CD4-positive, alpha-beta T cell (primary cell): Measurements from ENCODE around the gene FAM227B. TPM values are rescaled to one million over a fixed set of nuclear protein-coding genes. Genes with fewer than 3 reads are reported as not detected.

Source experiments
- ATAC-seq: fragments of 200-7000 bp; cut with Tn5 transposase; one replicate; pipeline ENCODE4 v1.10.0; 2022; ENCODE audit warnings: mild to moderate bottlenecking; ENCODE audit not compliant: poor library complexity
- CTCF ChIA-PET: fragments of 350-600 bp; sonication (Branson Sonifier 250); formaldehyde crosslinking; loops from one replicate; lab custom pipeline; 2021; ENCODE audit warnings: antibody characterized with exemption, inconsistent platforms; lab: Charles Lee
- POLR2A ChIA-PET: fragments of 350-600 bp; sonication (Branson Sonifier 250); formaldehyde crosslinking; loops from one replicate; lab custom pipeline; 2021; ENCODE audit warnings: antibody characterized with exemption, inconsistent platforms; lab: Charles Lee
- DNase-seq, 14 experiments: peaks; one replicate each; pipeline ENCODE4 v3.0.0-alpha.2; 2013 to 2020; ENCODE audit warnings: mixed read lengths in 2 of 14
- H3K27ac ChIP-seq, 2 donors: one replicate each; pipeline versions ENCODE4 v1.5.1 to v1.7.0; 2013; ENCODE audit warnings: low read length in 2 of 2, low read depth in 1 of 2, mild to moderate bottlenecking in 1 of 2
- H3K27me3 ChIP-seq, 2 experiments: 1 replicate in 1 of 2; 2 replicates in 1 of 2; pipeline versions ENCODE4 v1.6.1 to v1.7.0; 2013; ENCODE audit warnings: low read length in 2 of 2, control low read depth in 1 of 2, mild to moderate bottlenecking in 1 of 2, moderate library complexity in 1 of 2; ENCODE audit not compliant: insufficient read depth in 2 of 2, control insufficient read depth in 1 of 2
- H3K36me3 ChIP-seq: one replicate; pipeline ENCODE4 v1.6.1; 2013; ENCODE audit warnings: low read length, control low read depth; ENCODE audit not compliant: insufficient read depth
- H3K4me1 ChIP-seq: one replicate; pipeline ENCODE4 v1.6.1; 2013; ENCODE audit warnings: low read length, control low read depth; ENCODE audit not compliant: insufficient read depth
- H3K4me3 ChIP-seq: one replicate; pipeline ENCODE4 v1.5.1; 2013; ENCODE audit warnings: mild to moderate bottlenecking, low read length, moderate library complexity
- H3K9me3 ChIP-seq, 2 experiments: 1 replicate in 1 of 2; 2 replicates in 1 of 2; pipeline versions ENCODE4 v1.6.1 to v1.7.0; 2013; ENCODE audit warnings: low read length in 2 of 2, mild to moderate bottlenecking in 2 of 2, control low read depth in 1 of 2, moderate library complexity in 1 of 2; ENCODE audit not compliant: control insufficient read depth in 1 of 2, insufficient read depth in 1 of 2
- H3K27ac Mint-ChIP-seq: one replicate; pipeline ENCODE4 v1.8.0; 2020; ENCODE audit warnings: mixed read lengths
- H3K27me3 Mint-ChIP-seq: one replicate; pipeline ENCODE4 v1.8.0; 2021; ENCODE audit warnings: mixed read lengths
- H3K36me3 Mint-ChIP-seq: one replicate; pipeline ENCODE4 v1.8.0; 2021; ENCODE audit warnings: low read depth, mixed read lengths
- H3K4me1 Mint-ChIP-seq: one replicate; pipeline ENCODE4 v1.8.0; 2021; ENCODE audit warnings: low read depth, mixed read lengths
- H3K4me3 Mint-ChIP-seq: one replicate; pipeline ENCODE4 v1.8.0; 2020; ENCODE audit warnings: mild to moderate bottlenecking, mixed read lengths
- H3K9me3 Mint-ChIP-seq: one replicate; pipeline ENCODE4 v1.8.0; 2020; ENCODE audit warnings: mixed read lengths
- CTCF ChIP-seq: fragments of 200-600 bp; IDR thresholded peaks from one replicate; pipeline ENCODE4 v1.8.0; 2022; ENCODE audit warnings: antibody characterized with exemption, mild to moderate bottlenecking
- intact Hi-C, 2 experiments: fragments of 100-400 bp; cut with DNase I in 1 of 2; cut with micrococcal nuclease in 1 of 2; formaldehyde crosslinking; loops; one replicate each; pipeline versions ENCODE4 v1.15.1 to v1.9.0; 2023 to 2025; cut with DNase I, micrococcal nuclease
- total RNA-seq, 174 experiments: library from RNA in 2 of 174; stranded (reverse) in 2 of 174; gene quantifications; one replicate each; pipeline ENCODE4 v1.2.3 and lab custom pipeline; 2021 to 2026

FAM227B gene
- total RNA-seq, 2 experiments from 2014 or later = 3.0 to 4.4 TPM

GRCh38 chr15:49621887-49622286 is 1.3 kb upstream of the FAM227B start:
- peaks cover 9% of the 10 kb centered on the region for H3K36me3 ChIP-seq
- H3K9me3 ChIP-seq = peaks cover 0 to 4% of the 10 kb centered on the region in 2 experiments
- no peak for TF ChIP-seq CTCF
- Mint-ChIP-seq H3K27me3 (no peaks in the 10 kb centered on the region), H3K27ac (peak overlapping the region; percentile 97), H3K4me1 (peaks cover 54% of the 10 kb centered on the region), H3K9me3 (no peaks in the 10 kb centered on the region), H3K4me3 (peak overlapping the region; percentile 99), H3K36me3 (peaks cover 59% of the 10 kb centered on the region)
- DNase-seq (peak in 1 of 14 experiments; percentile 5), ATAC-seq (no peak)
- intact Hi-C loops = loop anchor here (1.0 to 10.0 kb wide), 9 partner anchors 450 to 1283 kb away; partner anchors contain the start of genes AP4E1 (in 1 of the 2), CEP152 (in 1 of the 2), COPS2 (in 1 of the 2) and EID1 (in 1 of the 2)
- no peaks in the 10 kb centered on the region for H3K27me3 ChIP-seq
- POLR2A ChIA-PET = interaction anchor here (1.1 to 2.1 kb wide), 2 partner anchors 466 to 575 kb away, joined by 6 to 9 read pairs; partner anchors contain the start of genes COPS2 and SECISBP2L
- peaks cover 9% of the 10 kb centered on the region for H3K4me1 ChIP-seq
- H3K4me3 ChIP-seq = peak overlapping the region; percentile 77
- H3K27ac ChIP-seq = no peak overlapping the region
- CTCF ChIA-PET = no interaction called here

DNA sequence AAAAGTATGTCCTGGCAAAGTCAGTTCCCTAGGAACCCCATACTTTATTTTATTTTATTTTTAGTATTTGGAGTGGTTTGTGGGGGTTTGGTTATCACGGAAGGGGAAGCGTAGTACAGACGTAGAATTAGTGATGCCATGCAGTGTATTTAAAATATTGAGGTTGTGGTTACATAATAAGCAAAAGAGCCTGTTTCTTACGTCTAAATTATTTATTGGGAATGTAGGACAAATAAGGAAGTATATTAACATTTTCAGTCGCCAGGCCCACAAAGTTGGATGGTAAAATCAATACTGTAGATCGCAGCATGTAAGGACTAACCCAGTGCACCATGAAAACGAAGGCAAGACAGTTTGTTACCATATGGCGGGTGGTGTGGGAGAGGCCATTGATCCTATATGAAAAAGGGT is 788 bp upstream of the FAM227B start:
- Histone ChIP-seq H3K27ac (peak overlapping the region in 1 of 2 donors; percentile 64), H3K36me3 (peaks cover 9% of the 10 kb centered on the region), H3K9me3 (peaks cover 0 to 4% of the 10 kb centered on the region in 2 experiments), H3K27me3 (no peaks in the 10 kb centered on the region), H3K4me3 (peak overlapping the region; percentile 77), H3K4me1 (peaks cover 9% of the 10 kb centered on the region)
- POLR2A ChIA-PET = interaction anchor here (0.6 to 2.1 kb wide), 15 partner anchors 11 to 1443 kb away, joined by 3 to 18 read pairs (median 5); partner anchors contain the start of genes CEP152, COPS2, EID1 and GABPB1
- DNase-seq = peak in 1 of 14 experiments; percentile 5
- CTCF ChIA-PET = no interaction called here
- intact Hi-C loops = loop anchor here (1.0 to 10.0 kb wide), 8 partner anchors 449 to 1283 kb away; partner anchors contain the start of genes AP4E1 (in 1 of the 2), CEP152 (in 1 of the 2), COPS2 (in 1 of the 2) and EID1 (in 1 of the 2)
- Mint-ChIP-seq H3K36me3 (peaks cover 56% of the 10 kb centered on the region), H3K9me3 (peaks cover 1% of the 10 kb centered on the region), H3K27ac (peak overlapping the region; percentile 97), H3K4me1 (peaks cover 54% of the 10 kb centered on the region), H3K4me3 (peak overlapping the region; percentile 99), H3K27me3 (no peaks in the 10 kb centered on the region)
- no peak for TF ChIP-seq CTCF
- no peak for ATAC-seq

GRCh38 chr15:49620199-49620598 is 419 bp downstream of the FAM227B start:
- H3K27me3 Mint-ChIP-seq = no peaks in the 10 kb centered on the region
- ChIA-PET CTCF (no interaction called here), POLR2A (interaction anchor here (1.0 to 2.1 kb wide), 12 partner anchors 450 to 1442 kb away, joined by 3 to 18 read pairs (median 6); partner anchors contain the start of genes CEP152, COPS2, EID1 and GABPB1)
- peaks cover 0 to 6% of the 10 kb centered on the region in 2 experiments for H3K9me3 ChIP-seq
- H3K9me3 Mint-ChIP-seq = peaks cover 1% of the 10 kb centered on the region
- H3K4me1 Mint-ChIP-seq = peaks cover 54% of the 10 kb centered on the region
- peaks cover 9% of the 10 kb centered on the region for H3K4me1 ChIP-seq
- peak overlapping the region; percentile 97 for H3K27ac Mint-ChIP-seq
- peaks cover under 1% of the 10 kb centered on the region for H3K36me3 ChIP-seq
- ATAC-seq (no peak), DNase-seq (peak in 3 of 14 experiments; percentile 10 to 48 (median 38))
- no peaks in the 10 kb centered on the region for H3K27me3 ChIP-seq
- TF ChIP-seq CTCF = no peak
- peak overlapping the region; percentile 77 for H3K4me3 ChIP-seq
- intact Hi-C loops = loop anchor here (1.0 to 10.0 kb wide), 8 partner anchors 448 to 1285 kb away; partner anchors contain the start of genes AP4E1 (in 1 of the 2), CEP152 (in 1 of the 2), COPS2 (in 1 of the 2) and EID1 (in 1 of the 2)
- H3K4me3 Mint-ChIP-seq = peak overlapping the region; percentile 99
- peak overlapping the region; percentile 64 to 75 for H3K27ac ChIP-seq
- H3K36me3 Mint-ChIP-seq = peaks cover 57% of the 10 kb centered on the region
